Suprapubic skin (tissue), 4 donors: ENCODE results near the gene TOM1L2. TPM values are rescaled to one million over a fixed set of nuclear protein-coding genes. Genes with fewer than 3 reads are reported as not detected.
A peak's percentile ranks its signal among the peaks of the same experiment; 100 is the strongest.

Source experiments
- DNase-seq, 2 donors: peaks; one replicate each; pipeline ENCODE4 v3.0.0-alpha.2; 2019; ENCODE audit warnings: low spot score in 2 of 2
- H3K27ac ChIP-seq: fragments of 200-600 bp; sonication (generic); one replicate; pipeline ENCODE4 v1.5.1; 2019
- H3K27me3 ChIP-seq: fragments of 200-600 bp; sonication (generic); one replicate; pipeline ENCODE4 v1.5.1; 2019
- H3K36me3 ChIP-seq: fragments of 200-600 bp; sonication (generic); one replicate; pipeline ENCODE4 v1.5.1; 2019
- H3K4me1 ChIP-seq: fragments of 200-600 bp; sonication (generic); one replicate; pipeline ENCODE4 v1.5.1; 2019
- H3K4me3 ChIP-seq: fragments of 200-600 bp; sonication (generic); one replicate; pipeline ENCODE4 v1.5.1; 2019; ENCODE audit warnings: mild to moderate bottlenecking
- H3K9me3 ChIP-seq: fragments of 200-600 bp; sonication (generic); one replicate; pipeline ENCODE4 v1.5.1; 2019
- CTCF ChIP-seq, 2 donors: fragments of 200-600 bp in 1 of 2; fragments of 450-650 bp in 1 of 2; sonication (generic) in 1 of 2; IDR thresholded peaks; one replicate each; pipeline ENCODE4 v1.5.1; 2016 to 2019; ENCODE audit warnings: antibody characterized with exemption in 2 of 2, mild to moderate bottlenecking in 1 of 2, moderate library complexity in 1 of 2
- EP300 ChIP-seq: sonication (generic); formaldehyde crosslinking; IDR thresholded peaks from one replicate; pipeline ENCODE4 v1.6.1; 2017; ENCODE audit warnings: antibody characterized with exemption
- POLR2A ChIP-seq, 2 donors: fragments of 450-650 bp; IDR thresholded peaks; one replicate each; pipeline ENCODE4 v1.6.1; 2017; ENCODE audit warnings: antibody characterized with exemption in 2 of 2, mild to moderate bottlenecking in 2 of 2, moderate library complexity in 2 of 2
- POLR2AphosphoS5 ChIP-seq, 3 donors: sonication (generic); formaldehyde crosslinking; IDR thresholded peaks; one replicate each; pipeline ENCODE4 v1.6.1; 2017; ENCODE audit warnings: antibody characterized with exemption in 3 of 3
- WGBS: methylation state at CpG from one replicate; pipeline ENCODE4 v1.1.5; 2018; 5-methylcytosine and 5-hydroxymethylcytosine counted together
- total RNA-seq, 4 donors: library from RNA; depleted of rRNA; stranded (reverse); fragments of >200 nt; gene quantifications; one replicate each; pipeline ENCODE4 v1.1.0, GENCODE V29; 2016

The TOM1L2 gene
- total RNA-seq: 100 to 1,000 TPM; 128 to 259 (median 162) TPM

GRCh38 chr17:17972126-17972951, at the start of gene TOM1L2, which contains the start of gene DRC3:
Gene TOM1L2 (minus strand): TSS chr17:17972400. CDS start chr17:17972313, 87 bp downstream.
Gene DRC3 (plus strand): TSS chr17:17972862. CDS start chr17:17977599, 4,737 bp downstream.
- WGBS: under 1% methylated on average over 43 of the region's 59 CpGs
- H3K9me3 ChIP-seq: no peaks in the 10 kb centered on the region
- H3K27ac ChIP-seq: peak within 1 kb of the TSS; percentile 93
- H3K4me3 ChIP-seq: peak within 1 kb of the TSS; percentile 78
- peak; percentile 100 for DNase-seq
- TF ChIP-seq POLR2A (IDR thresholded peaks at IDR 0.05): peak; percentile 59 to 81
- no peak for TF ChIP-seq CTCF (IDR thresholded peaks at IDR 0.05)
- TF ChIP-seq EP300: no peak
- peak in 2 of 3 donors; percentile 28 to 87 for TF ChIP-seq POLR2AphosphoS5 (IDR thresholded peaks at IDR 0.05)
- no peaks in the 10 kb centered on the region for H3K27me3 ChIP-seq
- H3K36me3 ChIP-seq: no peaks in the 10 kb centered on the region
- H3K4me1 ChIP-seq: peaks cover 45% of the 10 kb centered on the region

- peaks cover 10% of the 10 kb centered on the region for H3K36me3 ChIP-seq
- no peaks in the 10 kb centered on the region for H3K27me3 ChIP-seq
- TF ChIP-seq CTCF (IDR thresholded peaks at IDR 0.05) (no peak), EP300 (no peak), POLR2AphosphoS5 (IDR thresholded peaks at IDR 0.05) (no peak), POLR2A (IDR thresholded peaks at IDR 0.05) (no peak)
- DNase-seq: no peak
- H3K27ac ChIP-seq: no peak overlapping the region
- H3K9me3 ChIP-seq: no peaks in the 10 kb centered on the region
- no peak overlapping the region for H3K4me3 ChIP-seq
- peaks cover 23% of the 10 kb centered on the region for H3K4me1 ChIP-seq
- 96% methylated on average over 4 of the region's 5 CpGs for WGBS
Observed at GRCh38 chr17:18021372-18021771, 49.2 kb upstream of the TOM1L2 start.

GRCh38 chr17:18020971-18021370, 48.8 kb upstream of the TOM1L2 start:
- Histone ChIP-seq H3K9me3 (no peaks in the 10 kb centered on the region), H3K27me3 (no peaks in the 10 kb centered on the region), H3K4me3 (no peak overlapping the region), H3K27ac (no peak overlapping the region), H3K4me1 (peaks cover 19% of the 10 kb centered on the region), H3K36me3 (peaks cover 8% of the 10 kb centered on the region)
- no peak for DNase-seq
- WGBS: 85% methylated on average over 5 of the region's 6 CpGs
- TF ChIP-seq POLR2A (IDR thresholded peaks at IDR 0.05): no peak
- no peak for TF ChIP-seq CTCF (IDR thresholded peaks at IDR 0.05)
- TF ChIP-seq POLR2AphosphoS5 (IDR thresholded peaks at IDR 0.05): no peak
- no peak for TF ChIP-seq EP300

GRCh38 chr17:18019838-18020154, 47.6 kb upstream of the TOM1L2 start:
- 82% methylated on average over 2 of the region's 2 CpGs for WGBS
- Histone ChIP-seq H3K4me3 (no peak overlapping the region), H3K27ac (no peak overlapping the region), H3K27me3 (no peaks in the 10 kb centered on the region), H3K9me3 (no peaks in the 10 kb centered on the region), H3K4me1 (peaks cover 13% of the 10 kb centered on the region), H3K36me3 (peaks cover 17% of the 10 kb centered on the region)
- no peak for TF ChIP-seq POLR2AphosphoS5 (IDR thresholded peaks at IDR 0.05)
- TF ChIP-seq POLR2A (IDR thresholded peaks at IDR 0.05): no peak
- TF ChIP-seq EP300: no peak
- TF ChIP-seq CTCF (IDR thresholded peaks at IDR 0.05): no peak
- DNase-seq: no peak

GRCh38 chr17:18018411-18018921, 46.3 kb upstream of the TOM1L2 start:
- no peak overlapping the region for H3K27ac ChIP-seq
- H3K4me3 ChIP-seq: no peak overlapping the region
- 91% methylated on average over 15 of the region's 15 CpGs for WGBS
- no peaks in the 10 kb centered on the region for H3K27me3 ChIP-seq
- peaks cover 13% of the 10 kb centered on the region for H3K4me1 ChIP-seq
- TF ChIP-seq POLR2A (IDR thresholded peaks at IDR 0.05) (no peak), CTCF (IDR thresholded peaks at IDR 0.05) (no peak), POLR2AphosphoS5 (IDR thresholded peaks at IDR 0.05) (no peak), EP300 (no peak)
- H3K36me3 ChIP-seq: peaks cover 17% of the 10 kb centered on the region
- H3K9me3 ChIP-seq: no peaks in the 10 kb centered on the region
- no peak for DNase-seq
